Fibroblast of lung (primary cell): Measurements from ENCODE around the gene TAF1D. TPM values are rescaled to one million over a fixed set of nuclear protein-coding genes. Genes with fewer than 3 reads are reported as not detected.
A peak's percentile ranks its signal among the peaks of the same experiment; 100 is the strongest.

Source experiments
- DNase-seq, 2 donors: peaks; one replicate each; pipeline versions ENCODE4 v3.0.0 to v3.0.0-alpha.2; 2010; ENCODE audit warnings: low read depth in 2 of 2
- H2AFZ ChIP-seq: 2 replicates; pipeline ENCODE4 v1.5.1; 2012; ENCODE audit warnings: low read length, control low read depth, inconsistent platforms
- H3K27ac ChIP-seq: 2 replicates; pipeline ENCODE4 v1.5.1; 2011; ENCODE audit warnings: low read length, control low read depth; ENCODE audit not compliant: insufficient read depth
- H3K27me3 ChIP-seq: 2 replicates; pipeline ENCODE4 v1.5.1; 2011; ENCODE audit warnings: mild to moderate bottlenecking, low read length; ENCODE audit not compliant: control insufficient read depth, insufficient read depth
- H3K36me3 ChIP-seq: 2 replicates; pipeline ENCODE4 v1.5.1; 2011; ENCODE audit warnings: low read length; ENCODE audit not compliant: control insufficient read depth, insufficient read depth
- H3K4me1 ChIP-seq: 2 replicates; pipeline ENCODE4 v1.5.1; 2011; ENCODE audit warnings: low read length; ENCODE audit not compliant: control insufficient read depth, insufficient read depth; ENCODE audit errors: extremely low read depth
- H3K4me2 ChIP-seq: 2 replicates; pipeline ENCODE4 v1.5.1; 2011; ENCODE audit warnings: low read length, control low read depth; ENCODE audit not compliant: insufficient read depth; ENCODE audit errors: extremely low read depth
- H3K4me3 ChIP-seq, 4 experiments: fragments of 200-600 bp in 1 of 4; sonication (generic) in 1 of 4; replicated peaks in 1 of 4; 2 replicates each; pipeline ENCODE4 v1.5.1; 2011 to 2016; ENCODE audit warnings: low read length in 4 of 4, low read depth in 3 of 4, mild to moderate bottlenecking in 3 of 4, control low read depth in 2 of 4, inconsistent platforms in 1 of 4, mixed read lengths in 1 of 4; ENCODE audit not compliant: insufficient read depth in 1 of 4; ENCODE audit errors: control extremely low read depth in 1 of 4
- H3K79me2 ChIP-seq: 2 replicates; pipeline ENCODE4 v1.5.1; 2012; ENCODE audit warnings: mild to moderate bottlenecking, low read length, inconsistent platforms; ENCODE audit not compliant: control insufficient read depth, insufficient read depth
- H3K9ac ChIP-seq: 2 replicates; pipeline ENCODE4 v1.5.1; 2011; ENCODE audit warnings: mild to moderate bottlenecking, low read length, control low read depth; ENCODE audit not compliant: insufficient read depth
- H3K9me3 ChIP-seq: 2 replicates; pipeline ENCODE4 v1.5.1; 2012; ENCODE audit warnings: low read depth, low read length; ENCODE audit not compliant: control insufficient read depth, insufficient read depth
- H4K20me1 ChIP-seq: 2 replicates; pipeline ENCODE4 v1.5.1; 2011; ENCODE audit warnings: low read length; ENCODE audit not compliant: control insufficient read depth, insufficient read depth; ENCODE audit errors: extremely low read depth
- EZH2 ChIP-seq: IDR thresholded peaks from 2 replicates; pipeline ENCODE4 v1.5.1; 2012; ENCODE audit warnings: low read length, control low read depth, mild to moderate bottlenecking; ENCODE audit errors: missing control alignments
- polyA plus RNA-seq, 2 donors: library from polyadenylated mRNA; depleted of rRNA in 1 of 2; stranded (reverse) in 1 of 2; unstranded in 1 of 2; fragments of >200 nt; gene quantifications; 2 replicates each; pipeline ENCODE4 v1.2.1, GENCODE V29; 2011 to 2012; ENCODE audit warnings: missing spikeins in 1 of 2
- total RNA-seq: library from RNA; depleted of rRNA; stranded (reverse); fragments of >200 nt; gene quantifications from 2 replicates; pipeline ENCODE4 v1.2.1, GENCODE V29; 2014
- TF ChIP-seq, protein P1 (sequence below), 2 donors: IDR thresholded peaks in 1 of 2; conservative IDR thresholded peaks in 1 of 2; 1 replicate in 1 of 2; 2 replicates in 1 of 2; pipeline ENCODE4 v1.5.1; 2011 to 2012; ENCODE audit warnings: low read length in 2 of 2, control low read depth in 1 of 2, inconsistent platforms in 1 of 2, low read depth in 1 of 2, mild to moderate bottlenecking in 1 of 2

Gene TAF1D
- total and polyA plus RNA-seq, 2 donors (not counting 1 experiment from before 2014, with no cell fraction given) = 78.5 to 111 TPM

- no peak overlapping the region for H3K27ac ChIP-seq
- TF ChIP-seq, protein P1, sequence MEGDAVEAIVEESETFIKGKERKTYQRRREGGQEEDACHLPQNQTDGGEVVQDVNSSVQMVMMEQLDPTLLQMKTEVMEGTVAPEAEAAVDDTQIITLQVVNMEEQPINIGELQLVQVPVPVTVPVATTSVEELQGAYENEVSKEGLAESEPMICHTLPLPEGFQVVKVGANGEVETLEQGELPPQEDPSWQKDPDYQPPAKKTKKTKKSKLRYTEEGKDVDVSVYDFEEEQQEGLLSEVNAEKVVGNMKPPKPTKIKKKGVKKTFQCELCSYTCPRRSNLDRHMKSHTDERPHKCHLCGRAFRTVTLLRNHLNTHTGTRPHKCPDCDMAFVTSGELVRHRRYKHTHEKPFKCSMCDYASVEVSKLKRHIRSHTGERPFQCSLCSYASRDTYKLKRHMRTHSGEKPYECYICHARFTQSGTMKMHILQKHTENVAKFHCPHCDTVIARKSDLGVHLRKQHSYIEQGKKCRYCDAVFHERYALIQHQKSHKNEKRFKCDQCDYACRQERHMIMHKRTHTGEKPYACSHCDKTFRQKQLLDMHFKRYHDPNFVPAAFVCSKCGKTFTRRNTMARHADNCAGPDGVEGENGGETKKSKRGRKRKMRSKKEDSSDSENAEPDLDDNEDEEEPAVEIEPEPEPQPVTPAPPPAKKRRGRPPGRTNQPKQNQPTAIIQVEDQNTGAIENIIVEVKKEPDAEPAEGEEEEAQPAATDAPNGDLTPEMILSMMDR (conservative IDR thresholded peaks at IDR 0.05 in 1 of 2, IDR thresholded peaks at IDR 0.05 in 1 of 2; ENCODE audit: low read depth in 1 of 2, low read length in 2 of 2) = no peak
- TF ChIP-seq EZH2 = no peak
- peaks cover 3% of the 10 kb centered on the region for H3K36me3 ChIP-seq
These were observed 37.1 kb downstream of the TAF1D start for GRCh38 chr11:93704237-93704636.

DNA sequence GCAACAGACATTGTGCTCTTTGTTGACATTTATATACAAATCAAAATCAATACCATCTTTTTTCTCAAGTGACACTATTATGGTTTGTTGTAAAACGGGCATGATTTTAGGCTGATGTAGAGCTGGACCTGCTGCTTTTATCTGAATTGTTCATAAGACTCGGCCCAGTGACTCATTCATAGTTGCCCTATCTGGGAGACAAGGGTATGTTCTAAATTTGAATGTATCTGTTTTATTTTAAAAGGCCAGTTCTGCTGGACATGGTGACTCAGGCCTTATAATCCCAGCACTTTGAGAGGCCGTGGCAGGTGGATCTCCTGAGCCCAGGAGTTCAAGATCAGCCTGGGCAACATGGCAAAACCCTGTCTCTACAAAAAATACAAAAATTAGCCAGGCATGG lies 40.5 kb downstream of the TAF1D start:
- Histone ChIP-seq H3K9ac (no peak overlapping the region), H3K4me3 (no peak overlapping the region), H4K20me1 (no peaks in the 10 kb centered on the region), H3K4me1 (no peaks in the 10 kb centered on the region), H3K79me2 (no peaks in the 10 kb centered on the region), H3K27me3 (no peaks in the 10 kb centered on the region), H3K27ac (no peak overlapping the region), H2AFZ (no peak overlapping the region), H3K36me3 (peaks cover 6% of the 10 kb centered on the region), H3K9me3 (no peaks in the 10 kb centered on the region), H3K4me2 (no peak overlapping the region)
- peak; percentile 2 to 63 for DNase-seq
- TF ChIP-seq, protein P1 (conservative IDR thresholded peaks at IDR 0.05 in 1 of 2, IDR thresholded peaks at IDR 0.05 in 1 of 2; ENCODE audit: low read depth in 1 of 2, low read length in 2 of 2) = no peak
- no peak for TF ChIP-seq EZH2

More at GRCh38 chr11:93704237-93704636, 37.1 kb downstream of the TAF1D start:
- DNase-seq = no peak
- Histone ChIP-seq H2AFZ (no peak overlapping the region), H3K4me1 (no peaks in the 10 kb centered on the region), H4K20me1 (no peaks in the 10 kb centered on the region), H3K27me3 (no peaks in the 10 kb centered on the region), H3K4me2 (no peak overlapping the region), H3K4me3 (no peak overlapping the region), H3K9ac (no peak overlapping the region), H3K79me2 (no peaks in the 10 kb centered on the region), H3K9me3 (no peaks in the 10 kb centered on the region)

DNA sequence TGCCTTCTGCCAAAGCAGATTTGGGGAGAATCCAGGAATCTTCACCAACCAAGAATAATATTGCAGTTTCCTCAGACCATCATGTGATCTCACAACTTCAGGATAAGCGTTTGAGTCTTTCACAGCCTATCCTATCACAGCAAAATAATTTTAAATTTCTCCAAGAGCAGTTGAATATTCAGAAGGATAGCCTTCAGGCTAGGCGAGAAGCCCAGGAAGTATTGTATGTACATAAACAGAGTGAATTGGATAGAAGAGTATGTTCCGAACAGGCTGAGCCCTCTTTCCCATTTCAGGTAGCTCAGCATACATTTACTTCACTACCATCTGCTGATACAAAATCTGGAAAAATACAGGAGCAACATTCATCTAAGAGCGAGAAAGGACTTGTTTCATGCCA lies 43.7 kb downstream of the TAF1D start:
- Histone ChIP-seq H3K79me2 (no peaks in the 10 kb centered on the region), H3K4me1 (no peaks in the 10 kb centered on the region), H3K27ac (no peak overlapping the region), H3K27me3 (no peaks in the 10 kb centered on the region), H3K4me3 (no peak overlapping the region), H3K36me3 (peaks cover 6% of the 10 kb centered on the region), H3K9ac (no peak overlapping the region), H3K4me2 (no peak overlapping the region), H2AFZ (no peak overlapping the region), H4K20me1 (no peaks in the 10 kb centered on the region), H3K9me3 (no peaks in the 10 kb centered on the region)
- no peak for DNase-seq
- TF ChIP-seq, protein P1 (conservative IDR thresholded peaks at IDR 0.05 in 1 of 2, IDR thresholded peaks at IDR 0.05 in 1 of 2; ENCODE audit: low read depth in 1 of 2, low read length in 2 of 2) = no peak
- no peak for TF ChIP-seq EZH2
